Measurements from ENCODE around the gene IL6R. TPM values are rescaled to one million over a fixed set of nuclear protein-coding genes. Genes with fewer than 3 reads are reported as not detected.
A peak's percentile ranks its signal among the peaks of the same experiment; 100 is the strongest.

IL6R gene
- total RNA-seq, 4 donors from 2014 or later, result 31.6 to 53.7 (median 33.5) TPM

DNA sequence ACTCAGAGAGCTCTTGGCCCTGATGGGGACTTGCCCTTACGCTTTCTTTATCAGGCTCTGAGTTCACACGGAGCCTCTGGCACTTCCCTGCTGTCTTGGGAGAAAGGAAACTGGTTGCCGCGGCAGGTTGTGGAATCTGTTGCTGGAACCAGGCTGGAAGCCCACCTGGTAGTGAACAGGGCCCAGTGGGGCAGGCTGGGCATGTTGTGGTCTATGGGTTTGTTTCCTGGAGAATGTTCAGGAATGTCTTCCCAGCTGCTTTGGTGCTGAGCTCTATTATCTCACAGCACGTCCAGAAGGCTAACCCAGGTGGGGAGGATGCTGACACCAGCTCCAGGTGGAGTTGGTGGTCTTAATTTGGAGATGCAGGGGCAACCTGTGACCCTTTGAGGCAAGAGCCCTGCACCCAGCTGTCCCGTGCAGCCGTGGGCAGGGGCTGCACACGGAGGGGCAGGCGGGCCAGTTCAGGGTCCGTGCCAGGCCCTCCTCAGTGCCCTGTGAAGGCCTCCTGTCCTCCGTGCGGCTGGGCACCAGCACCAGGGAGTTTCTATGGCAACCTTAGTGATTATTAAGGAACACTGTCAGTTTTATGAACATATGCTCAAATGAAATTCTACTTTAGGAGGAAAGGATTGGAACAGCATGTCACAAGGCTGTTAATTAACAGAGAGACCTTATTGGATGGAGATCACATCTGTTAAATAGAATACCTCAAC is 63.5 kb downstream of the IL6R start:
- H3K9me3 ChIP-seq, result no peaks in the 10 kb centered on the region
- no peak overlapping the region for H3K27ac ChIP-seq
- H3K4me1 ChIP-seq, result peaks cover 0 to 25% (median 2%) of the 10 kb centered on the region in 4 donors
- H3K27me3 ChIP-seq, result no peaks in the 10 kb centered on the region
- H3K36me3 ChIP-seq, result peaks cover 0 to 24% (median 0%) of the 10 kb centered on the region in 3 donors
- no peak for DNase-seq (ENCODE audit: low spot score in 2 of 2)
- TF ChIP-seq CTCF (IDR thresholded peaks at IDR 0.05) (no peak), POLR2A (IDR thresholded peaks at IDR 0.05) (no peak), EP300 (IDR thresholded peaks at IDR 0.05) (no peak)
- 68 to 71% methylated on average over 12 of the region's 12 CpGs for WGBS, 2 donors
- no peak overlapping the region for H3K4me3 ChIP-seq

GRCh38 chr1:154469844-154470560 is 64.9 kb downstream of the IL6R start:
- WGBS, 2 donors, result 92% methylated on average over 10 of the region's 10 CpGs
- no peaks in the 10 kb centered on the region for H3K27me3 ChIP-seq
- peaks cover 0 to 33% (median 5%) of the 10 kb centered on the region in 4 donors for H3K4me1 ChIP-seq
- no peak for DNase-seq (ENCODE audit: low spot score in 2 of 2)
- H3K4me3 ChIP-seq, result no peak overlapping the region
- no peak overlapping the region for H3K27ac ChIP-seq
- peaks cover 0 to 21% (median 0%) of the 10 kb centered on the region in 3 donors for H3K36me3 ChIP-seq
- H3K9me3 ChIP-seq, result no peaks in the 10 kb centered on the region
- TF ChIP-seq EP300 (IDR thresholded peaks at IDR 0.05) (no peak), CTCF (IDR thresholded peaks at IDR 0.05) (no peak), POLR2A (IDR thresholded peaks at IDR 0.05) (no peak)

DNA sequence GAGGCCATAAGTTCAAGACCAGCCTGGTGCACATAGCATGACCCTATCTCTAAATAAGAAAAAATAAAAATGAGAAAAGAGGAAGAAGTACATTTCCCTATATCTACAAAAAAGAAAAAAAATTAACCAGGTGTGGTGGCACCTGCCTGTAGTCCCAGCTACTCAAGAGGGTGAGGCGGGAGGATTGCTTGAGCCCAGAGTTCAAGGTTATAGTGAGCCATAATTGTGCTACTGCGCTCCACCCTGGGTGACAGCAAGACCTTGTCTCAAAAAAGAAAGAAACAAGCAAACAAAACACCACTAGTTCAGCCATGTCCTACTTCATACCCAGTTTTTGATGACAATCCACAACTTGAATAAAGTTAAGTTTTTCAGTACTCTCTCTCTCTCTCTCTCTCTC is 66.2 kb downstream of the IL6R start:
- H3K36me3 ChIP-seq, result peaks cover 0 to 9% (median 0%) of the 10 kb centered on the region in 3 donors
- WGBS, 2 donors, result 92 to 93% methylated on average over 2 of the region's 2 CpGs
- no peaks in the 10 kb centered on the region for H3K27me3 ChIP-seq
- DNase-seq (ENCODE audit: low spot score in 2 of 2), result no peak
- H3K9me3 ChIP-seq, result no peaks in the 10 kb centered on the region
- no peak overlapping the region for H3K4me3 ChIP-seq
- TF ChIP-seq EP300 (IDR thresholded peaks at IDR 0.05), result no peak
- no peak for TF ChIP-seq POLR2A (IDR thresholded peaks at IDR 0.05)
- TF ChIP-seq CTCF (IDR thresholded peaks at IDR 0.05), result no peak
- peaks cover 0 to 34% (median 6%) of the 10 kb centered on the region in 4 donors for H3K4me1 ChIP-seq
- H3K27ac ChIP-seq, result no peak overlapping the region

- 14 to 18% methylated on average over 3 of the region's 3 CpGs for WGBS, 2 donors
- Histone ChIP-seq H3K9me3 (no peaks in the 10 kb centered on the region), H3K4me1 (peaks cover 0 to 33% (median 6%) of the 10 kb centered on the region in 4 donors), H3K27me3 (no peaks in the 10 kb centered on the region), H3K4me3 (no peak overlapping the region), H3K36me3 (no peaks in the 10 kb centered on the region), H3K27ac (peak overlapping the region in 3 of 4 donors; percentile 68 to 90 (median 79))
- DNase-seq (ENCODE audit: low spot score in 2 of 2), result peak; percentile 57 to 59
- TF ChIP-seq CTCF (IDR thresholded peaks at IDR 0.05), result peak in 1 of 5 experiments; percentile 8
- TF ChIP-seq POLR2A (IDR thresholded peaks at IDR 0.05), result no peak
- TF ChIP-seq EP300 (IDR thresholded peaks at IDR 0.05), result peak; percentile 24 to 80
Observed at GRCh38 chr1:154474802-154475201, 69.7 kb downstream of the IL6R start.

GRCh38 chr1:154476791-154477190 is 71.6 kb downstream of the IL6R start:
- no peak for DNase-seq (ENCODE audit: low spot score in 2 of 2)
- WGBS, 2 donors, result 78 to 96% methylated on average over 1 of the region's 1 CpG
- no peaks in the 10 kb centered on the region for H3K27me3 ChIP-seq

More at GRCh38 chr1:154476791-154477190, 71.6 kb downstream of the IL6R start:
- no peak for TF ChIP-seq CTCF (IDR thresholded peaks at IDR 0.05)
- H3K36me3 ChIP-seq, result no peaks in the 10 kb centered on the region
- H3K9me3 ChIP-seq, result no peaks in the 10 kb centered on the region
- no peak overlapping the region for H3K4me3 ChIP-seq
- H3K27ac ChIP-seq, result peak overlapping the region in 2 of 4 donors; percentile 79 to 90
- peaks cover 0 to 52% (median 13%) of the 10 kb centered on the region in 4 donors for H3K4me1 ChIP-seq
